ENCODE results near the gene SPON2.

The SPON2 gene

GRCh38 chr4:1193206-1194009, 21.0 kb upstream of the SPON2 start:
- FAIRE-seq, result no peak

GRCh38 chr4:1192493-1193205, 20.3 kb upstream of the SPON2 start:
- FAIRE-seq, result no peak

GRCh38 chr4:1192091-1192492, 19.7 kb upstream of the SPON2 start:
- FAIRE-seq, result peak; percentile 94

GRCh38 chr4:1191621-1192020, 19.2 kb upstream of the SPON2 start:
- no peak for FAIRE-seq

- peak; percentile 70 for FAIRE-seq
Observed at GRCh38 chr4:1187182-1187581, 14.8 kb upstream of the SPON2 start.

GRCh38 chr4:1183985-1184773, 11.8 kb upstream of the SPON2 start:
- no peak for FAIRE-seq

- no peak for FAIRE-seq
Observed at GRCh38 chr4:1182313-1182712, 9.9 kb upstream of the SPON2 start.

GRCh38 chr4:1180663-1181062, 8.3 kb upstream of the SPON2 start:
- FAIRE-seq, result no peak

GRCh38 chr4:1179976-1180375, 7.6 kb upstream of the SPON2 start:
- no peak for FAIRE-seq

- no peak for FAIRE-seq
Observed at GRCh38 chr4:1179089-1179441, 6.7 kb upstream of the SPON2 start.

GRCh38 chr4:1178300-1179088, 6.1 kb upstream of the SPON2 start:
- FAIRE-seq, result no peak

GRCh38 chr4:1177274-1178141, 5.1 kb upstream of the SPON2 start:
- no peak for FAIRE-seq

GRCh38 chr4:1176398-1177273, 4.3 kb upstream of the SPON2 start:
- no peak for FAIRE-seq

- FAIRE-seq, result no peak
Observed at GRCh38 chr4:1175635-1176229, 3.3 kb upstream of the SPON2 start.

GRCh38 chr4:1174941-1175634, 2.7 kb upstream of the SPON2 start:
- FAIRE-seq, result no peak

- FAIRE-seq, result peak; percentile 97
Observed at GRCh38 chr4:1172971-1173757, 781 bp upstream of the SPON2 start.

GRCh38 chr4:1171311-1172227, 814 bp downstream of the SPON2 start:
- FAIRE-seq, result no peak

- no peak for FAIRE-seq
Observed at GRCh38 chr4:1170976-1171310, 1.4 kb downstream of the SPON2 start.
